Endothelial cell of umbilical vein (primary cell): ENCODE results near the gene CALCR. TPM values are rescaled to one million over a fixed set of nuclear protein-coding genes. Genes with fewer than 3 reads are reported as not detected.

Experiments used
- BruUV-seq: library from RNA; stranded (reverse); fragments of 400-500 nt; replicated peaks from 2 replicates; lab custom pipeline; 2021; lab: Mats Ljungman, UMichigan
- CTCF ChIA-PET: fragments of 300-600, 350-600 bp; sonication (Branson Sonifier 250); formaldehyde crosslinking; loops from one replicate; lab custom pipeline; 2021; ENCODE audit warnings: antibody characterized with exemption, inconsistent platforms; lab: Charles Lee
- POLR2A ChIA-PET: fragments of 300-600, 350-600 bp; sonication (Branson Sonifier 250); formaldehyde crosslinking; loops from one replicate; lab custom pipeline; 2021; ENCODE audit warnings: antibody characterized with exemption, inconsistent platforms; lab: Charles Lee
- DNase-seq: peaks from one replicate; pipeline ENCODE4 v3.0.0-alpha.2; 2011; ENCODE audit warnings: low read depth, low spot score
- FAIRE-seq: peaks from 2 replicates; lab custom pipeline; 2011; peaks lifted over from hg19 to GRCh38; lab: Jason Lieb, UNC
- H2AFZ ChIP-seq: 2 replicates; pipeline ENCODE4 v1.6.0; 2012; ENCODE audit warnings: low read depth, low read length, control low read depth, inconsistent platforms
- H3K27ac ChIP-seq: 2 replicates; pipeline ENCODE4 v1.5.1; 2011; ENCODE audit warnings: low read depth, mild to moderate bottlenecking, control low read depth, low read length, moderate library complexity; ENCODE audit not compliant: insufficient read depth
- H3K27me3 ChIP-seq, 2 experiments: 2 replicates each; pipeline versions ENCODE4 v1.6.0 to v1.6.1; 2011; ENCODE audit warnings: low read length in 2 of 2, mixed read lengths in 1 of 2; ENCODE audit not compliant: control insufficient read depth in 2 of 2, insufficient read depth in 2 of 2
- H3K36me3 ChIP-seq, 2 experiments: 2 replicates in 1 of 2; 3 replicates in 1 of 2; pipeline ENCODE4 v1.5.1; 2011; ENCODE audit warnings: low read length in 2 of 2, mild to moderate bottlenecking in 1 of 2, moderate library complexity in 1 of 2; ENCODE audit not compliant: control insufficient read depth in 2 of 2, insufficient read depth in 2 of 2; ENCODE audit errors: extremely low read depth in 1 of 2
- H3K4me1 ChIP-seq: 3 replicates; pipeline ENCODE4 v1.5.1; 2011; ENCODE audit warnings: mild to moderate bottlenecking, low read length; ENCODE audit not compliant: control insufficient read depth, insufficient read depth; ENCODE audit errors: extremely low read depth
- H3K4me2 ChIP-seq: 2 replicates; pipeline ENCODE4 v1.6.1; 2011; ENCODE audit warnings: low read length, control low read depth, mixed read lengths; ENCODE audit not compliant: insufficient read depth
- H3K4me3 ChIP-seq, 3 experiments: fragments of 200-600 bp in 1 of 3; sonication (generic), shearing (Covaris generic) in 1 of 3; replicated peaks in 1 of 3; 2 replicates each; pipeline ENCODE4 v1.5.1; 2011 to 2016; ENCODE audit warnings: control low read depth in 3 of 3, low read length in 3 of 3, mild to moderate bottlenecking in 2 of 3, inconsistent platforms in 1 of 3, low read depth in 1 of 3, moderate library complexity in 1 of 3; ENCODE audit not compliant: insufficient read depth in 1 of 3
- H3K79me2 ChIP-seq: 2 replicates; pipeline ENCODE4 v1.6.0; 2012; ENCODE audit warnings: low read length, inconsistent platforms; ENCODE audit not compliant: control insufficient read depth, insufficient read depth
- H3K9ac ChIP-seq: replicated peaks from 2 replicates; pipeline ENCODE3; 2011; ENCODE audit warnings: low read length, control low read depth; ENCODE audit not compliant: insufficient read depth; ENCODE audit errors: extremely low read depth
- H3K9me1 ChIP-seq: replicated peaks from 3 replicates; pipeline ENCODE4 v1.6.0; 2011; ENCODE audit warnings: mild to moderate bottlenecking, low read length; ENCODE audit not compliant: control insufficient read depth, insufficient read depth; ENCODE audit errors: extremely low read depth
- H3K9me3 ChIP-seq: replicated peaks from 2 replicates; pipeline ENCODE4 v1.5.1; 2012; ENCODE audit warnings: low read length, inconsistent platforms; ENCODE audit not compliant: control insufficient read depth, insufficient read depth
- H4K20me1 ChIP-seq: replicated peaks from 2 replicates; pipeline ENCODE3; 2011; ENCODE audit warnings: mild to moderate bottlenecking, low read length; ENCODE audit not compliant: control insufficient read depth, insufficient read depth; ENCODE audit errors: extremely low read depth
- CTCF ChIP-seq, 2 donors: IDR thresholded peaks; 1 replicate in 1 of 2; 2 replicates in 1 of 2; pipeline ENCODE4 v1.5.1; 2011; ENCODE audit warnings: low read length in 2 of 2, mild to moderate bottlenecking in 2 of 2, moderate library complexity in 2 of 2, control low read depth in 1 of 2, inconsistent platforms in 1 of 2, low read depth in 1 of 2; ENCODE audit not compliant: insufficient read depth in 1 of 2; ENCODE audit errors: extremely low read depth in 1 of 2
- EZH2 ChIP-seq: IDR thresholded peaks from 2 replicates; pipeline ENCODE4 v1.6.1; 2012; ENCODE audit warnings: borderline replicate concordance, low read depth, mild to moderate bottlenecking, moderate library complexity, low read length, inconsistent platforms; ENCODE audit not compliant: severe bottlenecking
- FOS ChIP-seq: IDR thresholded peaks from 2 replicates; pipeline ENCODE4 v1.6.1; 2011; ENCODE audit warnings: mild to moderate bottlenecking, low read length, moderate library complexity, borderline replicate concordance; ENCODE audit not compliant: insufficient read depth
- GATA2 ChIP-seq: IDR thresholded peaks from 2 replicates; pipeline ENCODE4 v1.7.0; 2011; ENCODE audit warnings: low read depth, mild to moderate bottlenecking, moderate library complexity, mixed read lengths, low read length; ENCODE audit not compliant: insufficient read length, insufficient read depth
- JUN ChIP-seq: IDR thresholded peaks from 2 replicates; pipeline ENCODE4 v1.6.1; 2011; ENCODE audit warnings: borderline replicate concordance, low read depth; ENCODE audit not compliant: insufficient read length, insufficient read depth
- MYC ChIP-seq: IDR thresholded peaks from one replicate; pipeline ENCODE4 v1.6.1; 2011; ENCODE audit warnings: mild to moderate bottlenecking, low read depth, low read length
- POLR2A ChIP-seq: IDR thresholded peaks from 2 replicates; pipeline ENCODE4 v1.6.1; 2012; ENCODE audit warnings: low read depth, mild to moderate bottlenecking, control low read depth, low read length
- POLR2AphosphoS5 ChIP-seq: IDR thresholded peaks from 2 replicates; pipeline ENCODE4 v1.6.1; 2012; ENCODE audit warnings: low read depth, mild to moderate bottlenecking, control low read depth, low read length, moderate library complexity; ENCODE audit not compliant: insufficient read depth
- dilution Hi-C: fragments of 300-500 bp; cut with MboI; formaldehyde crosslinking; loops from one replicate; pipeline ENCODE4 v1.15.0; 2019; ENCODE audit warnings: low sequenced_read_pairs; ENCODE audit not compliant: extremely low pct_ligation_motif_present
- intact Hi-C: fragments of 100-400 bp; cut with micrococcal nuclease; formaldehyde crosslinking; loops from one replicate; pipeline ENCODE4 v1.10.0; 2022
- polyA plus RNA-seq, 4 experiments: library from polyadenylated mRNA; depleted of rRNA in 3 of 4; stranded (reverse) in 3 of 4; unstranded in 1 of 4; fragments of >200 nt; gene quantifications; 2 replicates each; pipeline versions ENCODE4 v1.2.1 to v1.2.3, GENCODE V29; 2011 to 2012; ENCODE audit warnings: missing spikeins in 1 of 4
- total RNA-seq: library from RNA; stranded (reverse); gene quantifications from 2 replicates; pipeline ENCODE4 v1.2.3, GENCODE V29; 2021
- TF ChIP-seq, protein P1 (sequence below): IDR thresholded peaks from 2 replicates; pipeline ENCODE4 v1.6.1; 2011; ENCODE audit not compliant: insufficient read depth, insufficient read length

Gene CALCR
- total and polyA plus RNA-seq, 2 donors (not counting 3 experiments of a cell fraction or from before 2014, with no cell fraction given) = not detected

- Histone ChIP-seq H3K4me2 (no peak overlapping the region), H3K79me2 (no peaks in the 10 kb centered on the region), H3K9ac (no peak overlapping the region), H3K27me3 (peaks cover 4 to 6% of the 10 kb centered on the region in 2 experiments), H2AFZ (no peak overlapping the region), H3K36me3 (no peaks in the 10 kb centered on the region), H4K20me1 (no peaks in the 10 kb centered on the region), H3K9me1 (no peaks in the 10 kb centered on the region), H3K4me3 (no peak overlapping the region), H3K27ac (no peak overlapping the region), H3K9me3 (no peaks in the 10 kb centered on the region), H3K4me1 (no peaks in the 10 kb centered on the region)
- POLR2A ChIA-PET = no interaction called here
- dilution Hi-C loops (no loop called here), intact Hi-C loops (loop anchor here (1.0 to 5.0 kb wide), 3 partner anchors 110 to 460 kb away; no protein-coding TSS in a partner anchor)
- CTCF ChIA-PET = interaction anchor here (0.8 to 6.3 kb wide), 7 partner anchors 10 to 310 kb away, joined by 3 to 190 read pairs (median 14); no protein-coding TSS in a partner anchor
- TF ChIP-seq FOS (no peak), GATA2 (no peak), MYC (no peak), CTCF (IDR thresholded peaks at IDR 0.05; ENCODE audit: extremely low read depth in 1 of 2, insufficient read depth in 1 of 2, low read depth in 1 of 2, low read length in 2 of 2) (no peak), EZH2 (no peak), POLR2AphosphoS5 (no peak), JUN (no peak), POLR2A (no peak)
- TF ChIP-seq, protein P1, sequence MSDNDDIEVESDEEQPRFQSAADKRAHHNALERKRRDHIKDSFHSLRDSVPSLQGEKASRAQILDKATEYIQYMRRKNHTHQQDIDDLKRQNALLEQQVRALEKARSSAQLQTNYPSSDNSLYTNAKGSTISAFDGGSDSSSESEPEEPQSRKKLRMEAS = no peak
- DNase-seq (no peak), FAIRE-seq (no peak)
- no TSS peak for BruUV-seq
Observed at GRCh38 chr7:93551931-93552330, 22.6 kb downstream of the CALCR start.
